ENCODE data around the gene PABPN1.
A peak's percentile ranks its signal among the peaks of the same experiment; 100 is the strongest.
"Not testable (repeated sequence)": the region's sequence is repeated elsewhere in the genome, so short reads cannot be mapped to it uniquely, and the experiment has no call there.

Gene PABPN1

DNA sequence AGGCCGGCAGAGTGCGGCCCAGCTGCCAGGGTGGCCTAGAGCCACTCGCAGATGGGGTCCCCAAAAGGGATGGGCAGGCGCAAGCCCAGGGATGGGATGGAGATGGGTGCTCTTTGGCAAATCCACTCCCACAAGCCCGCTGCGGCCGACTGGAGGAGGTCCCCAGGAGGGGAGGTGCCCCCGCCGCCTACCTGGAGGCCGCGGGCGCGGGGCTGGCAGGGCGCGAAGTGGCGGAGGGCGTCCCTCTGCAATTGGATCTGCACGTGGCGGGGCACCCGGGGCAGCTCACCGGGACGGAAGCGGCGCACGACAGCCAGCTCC, 19.3 kb upstream of the PABPN1 start:
- no peak for DNase-seq

GRCh38 chr14:23302290-23303225, 18.7 kb upstream of the PABPN1 start, which contains the start of gene PPP1R3E:
Gene PPP1R3E, minus strand, starts transcription at chr14:23302859. Its CDS starts 283 bp downstream, at chr14:23302576.
- DNase-seq, result peak; percentile 40

GRCh38 chr14:23306412-23307145, 14.7 kb upstream of the PABPN1 start, which contains the start of gene BCL2L2:
Gene BCL2L2, plus strand, starts transcription at chr14:23306833. Its CDS starts 935 bp downstream, at chr14:23307768.
- peak; percentile 35 for DNase-seq

GRCh38 chr14:23307146-23307530, 14.1 kb upstream of the PABPN1 start:
- no peak for DNase-seq

DNA sequence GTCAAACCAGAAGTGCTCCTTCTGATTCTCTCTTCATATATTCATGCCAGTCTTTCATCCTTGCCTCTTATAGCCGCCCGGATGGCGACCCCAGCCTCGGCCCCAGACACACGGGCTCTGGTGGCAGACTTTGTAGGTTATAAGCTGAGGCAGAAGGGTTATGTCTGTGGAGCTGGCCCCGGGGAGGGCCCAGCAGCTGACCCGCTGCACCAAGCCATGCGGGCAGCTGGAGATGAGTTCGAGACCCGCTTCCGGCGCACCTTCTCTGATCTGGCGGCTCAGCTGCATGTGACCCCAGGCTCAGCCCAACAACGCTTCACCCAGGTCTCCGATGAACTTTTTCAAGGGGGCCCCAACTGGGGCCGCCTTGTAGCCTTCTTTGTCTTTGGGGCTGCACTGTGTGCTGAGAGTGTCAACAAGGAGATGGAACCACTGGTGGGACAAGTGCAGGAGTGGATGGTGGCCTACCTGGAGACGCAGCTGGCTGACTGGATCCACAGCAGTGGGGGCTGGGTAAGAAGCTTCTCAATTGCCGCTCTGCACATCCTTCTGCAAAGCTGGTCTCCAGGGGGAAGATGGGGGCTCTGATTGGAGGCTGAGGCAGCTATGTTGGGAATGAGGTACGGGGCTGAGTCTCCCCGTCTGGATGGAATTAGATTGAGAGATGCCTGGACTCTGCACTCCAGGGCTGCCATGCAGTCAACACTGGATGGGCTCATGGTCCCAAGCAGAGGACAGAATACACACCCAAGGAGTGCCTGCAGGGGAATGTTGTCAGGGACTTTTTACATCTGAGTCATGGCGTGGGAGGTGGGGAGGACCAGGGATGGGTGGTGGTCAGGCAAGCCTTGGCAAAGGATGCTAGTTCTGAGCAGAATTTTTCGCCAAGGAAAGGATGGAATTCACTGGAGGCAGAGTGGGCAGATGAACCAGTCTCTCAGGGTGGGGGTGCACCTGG, 13.3 kb upstream of the PABPN1 start:
- DNase-seq, result no peak

DNA sequence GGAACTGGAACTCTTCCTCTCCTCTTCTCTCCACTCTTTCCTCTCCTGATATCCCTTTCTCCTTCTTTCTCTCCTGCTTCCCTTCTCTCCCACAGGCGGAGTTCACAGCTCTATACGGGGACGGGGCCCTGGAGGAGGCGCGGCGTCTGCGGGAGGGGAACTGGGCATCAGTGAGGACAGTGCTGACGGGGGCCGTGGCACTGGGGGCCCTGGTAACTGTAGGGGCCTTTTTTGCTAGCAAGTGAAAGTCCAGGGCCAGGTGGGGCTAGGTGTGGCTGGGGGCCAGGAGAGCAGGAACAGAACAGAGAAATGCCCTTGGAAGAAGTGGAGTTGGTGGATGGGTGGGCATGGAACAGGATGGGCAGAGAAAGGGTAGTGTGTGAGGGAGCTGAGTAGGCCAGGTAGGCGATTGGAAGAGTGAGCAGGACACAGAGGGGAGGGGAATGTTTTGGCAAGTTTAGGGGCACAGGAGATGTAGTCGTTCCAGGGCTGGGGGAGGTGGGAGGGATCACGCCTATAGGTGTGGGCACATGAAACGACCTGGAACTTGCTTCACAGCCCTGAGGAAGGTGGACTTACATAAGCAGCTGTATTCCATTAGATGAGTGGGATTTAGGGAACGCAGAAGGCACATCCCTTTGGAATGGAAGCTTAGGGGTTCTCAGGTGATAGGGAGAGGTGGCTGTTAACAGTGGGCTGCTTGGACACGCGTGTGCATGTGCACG, 12.4 kb upstream of the PABPN1 start:
- no peak for DNase-seq

- no peak for DNase-seq
Measured at GRCh38 chr14:23310546-23310945, 10.7 kb upstream of the PABPN1 start.

DNA sequence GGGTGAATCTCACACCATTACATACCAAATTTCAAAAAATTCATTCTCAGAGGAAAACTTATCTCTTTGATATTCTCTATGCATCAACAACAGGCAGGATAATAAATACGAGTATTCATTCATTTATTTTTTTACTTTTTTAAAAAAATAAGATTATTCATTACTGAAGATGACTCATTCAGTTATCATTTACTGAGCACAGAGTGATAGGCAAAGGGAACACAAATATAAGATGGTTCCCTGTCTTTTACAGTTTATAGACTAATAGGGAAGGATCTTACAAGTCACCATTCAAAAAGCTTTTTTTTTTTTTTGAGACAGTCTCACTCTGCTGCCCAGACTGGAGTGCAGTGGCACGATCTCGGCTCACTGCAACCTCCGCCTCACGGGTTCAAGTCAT, 5.0 kb upstream of the PABPN1 start:
- DNase-seq, result no peak

DNA sequence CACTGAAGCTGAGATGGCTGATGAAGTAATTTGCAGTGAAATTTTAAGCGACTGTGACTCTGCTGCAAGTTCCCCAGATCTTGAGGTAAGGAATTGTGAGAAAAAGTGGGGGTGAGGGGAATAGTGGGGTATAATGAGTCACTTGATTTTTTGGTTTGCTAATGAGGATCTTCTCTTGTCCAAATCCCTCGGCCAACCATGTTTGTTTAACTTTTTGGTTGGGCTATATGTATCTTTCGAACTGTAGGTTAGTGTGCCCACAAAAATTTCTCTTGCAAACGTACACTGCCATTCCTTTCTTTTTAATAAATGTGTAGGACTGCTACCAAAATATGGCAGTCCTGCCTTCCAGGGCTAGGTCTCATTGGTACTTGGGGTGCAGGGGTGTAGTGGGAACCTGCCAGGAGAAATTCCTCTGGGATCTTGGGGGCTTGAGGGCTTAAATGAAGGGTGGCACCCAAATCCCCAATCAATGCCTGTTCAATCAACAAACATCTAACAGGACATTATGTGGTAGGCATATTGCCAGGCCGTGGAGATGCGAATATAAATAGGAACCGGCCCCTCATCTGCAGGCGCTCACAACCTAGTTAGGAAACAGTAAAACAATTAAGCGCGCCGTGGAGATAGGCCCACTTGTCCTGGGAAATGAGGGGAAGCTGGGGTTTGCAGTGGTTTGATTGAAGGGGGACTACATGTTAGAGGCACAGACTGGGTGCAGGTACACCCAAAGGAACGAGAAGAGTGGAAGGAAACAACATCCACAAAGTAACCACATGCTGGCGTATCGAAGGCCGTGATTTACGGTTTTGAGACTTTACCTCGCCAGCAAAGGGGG, 1.3 kb upstream of the PABPN1 start:
- no peak for DNase-seq

- no peak for DNase-seq
Measured at GRCh38 chr14:23321572-23322547, 603 bp downstream of the PABPN1 start.

DNA sequence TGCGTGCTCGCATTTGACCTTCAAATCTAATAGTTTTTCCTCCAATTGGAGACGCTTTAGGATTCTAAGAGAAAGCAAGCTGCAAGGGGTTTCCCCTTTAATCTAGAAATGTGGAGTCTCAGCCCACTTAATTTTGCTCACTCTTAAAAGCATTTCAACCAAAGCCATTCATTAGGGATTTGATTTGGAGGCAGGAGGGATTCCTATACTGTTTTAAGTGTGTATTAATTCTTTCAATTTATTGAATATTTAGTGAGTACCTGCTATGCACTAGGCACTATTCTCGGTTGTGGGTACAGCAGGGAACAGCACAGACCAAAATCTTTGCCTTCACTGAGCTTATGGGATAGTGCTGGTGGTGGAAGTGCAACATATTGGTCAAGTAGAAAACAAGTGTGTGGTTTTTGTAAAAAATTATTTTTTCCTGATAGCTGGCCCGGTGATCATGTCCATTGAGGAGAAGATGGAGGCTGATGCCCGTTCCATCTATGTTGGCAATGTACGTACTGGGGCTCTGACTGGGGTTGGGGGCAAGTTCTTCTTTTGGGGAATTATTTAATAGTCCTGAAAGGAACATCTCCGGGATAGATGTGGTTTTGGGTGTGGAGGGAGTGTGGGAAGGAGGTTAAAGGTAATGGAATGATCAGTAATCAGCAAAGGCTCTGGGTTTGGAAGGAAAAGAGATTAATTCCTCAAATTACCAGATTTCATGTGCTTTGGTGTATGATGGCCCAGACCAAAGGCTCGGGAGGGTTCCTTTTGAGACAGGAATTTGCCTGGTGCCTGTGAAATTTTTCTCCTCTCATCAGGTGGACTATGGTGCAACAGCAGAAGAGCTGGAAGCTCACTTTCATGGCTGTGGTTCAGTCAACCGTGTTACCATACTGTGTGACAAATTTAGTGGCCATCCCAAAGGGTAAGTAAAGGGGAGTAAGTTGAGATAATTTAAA, 1.6 kb downstream of the PABPN1 start:
- DNase-seq, result no peak

DNA sequence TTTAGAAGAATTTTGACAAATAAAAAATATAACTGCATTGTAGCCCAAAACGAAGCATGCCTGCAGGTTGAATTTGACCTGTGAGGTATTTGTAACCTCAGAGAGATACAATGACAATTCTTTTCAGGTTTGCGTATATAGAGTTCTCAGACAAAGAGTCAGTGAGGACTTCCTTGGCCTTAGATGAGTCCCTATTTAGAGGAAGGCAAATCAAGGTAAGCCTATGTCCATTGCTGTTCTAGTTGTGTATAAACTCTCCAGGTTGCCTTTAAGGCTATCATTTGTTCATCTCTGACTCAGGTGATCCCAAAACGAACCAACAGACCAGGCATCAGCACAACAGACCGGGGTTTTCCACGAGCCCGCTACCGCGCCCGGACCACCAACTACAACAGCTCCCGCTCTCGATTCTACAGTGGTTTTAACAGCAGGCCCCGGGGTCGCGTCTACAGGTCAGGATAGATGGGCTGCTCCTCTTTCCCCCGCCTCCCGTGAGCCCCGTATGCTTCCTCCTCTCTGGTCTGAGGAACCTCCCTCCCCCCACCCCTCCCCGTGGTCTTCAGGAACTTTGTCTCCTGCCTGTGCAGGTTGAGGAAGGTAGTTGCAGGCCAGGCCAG, 2.7 kb downstream of the PABPN1 start:
- no peak for DNase-seq

- no peak for DNase-seq
Measured at GRCh38 chr14:23324455-23324846, 3.2 kb downstream of the PABPN1 start.

- DNase-seq, result no peak
Measured at GRCh38 chr14:23324993-23325392, 3.7 kb downstream of the PABPN1 start.

DNA sequence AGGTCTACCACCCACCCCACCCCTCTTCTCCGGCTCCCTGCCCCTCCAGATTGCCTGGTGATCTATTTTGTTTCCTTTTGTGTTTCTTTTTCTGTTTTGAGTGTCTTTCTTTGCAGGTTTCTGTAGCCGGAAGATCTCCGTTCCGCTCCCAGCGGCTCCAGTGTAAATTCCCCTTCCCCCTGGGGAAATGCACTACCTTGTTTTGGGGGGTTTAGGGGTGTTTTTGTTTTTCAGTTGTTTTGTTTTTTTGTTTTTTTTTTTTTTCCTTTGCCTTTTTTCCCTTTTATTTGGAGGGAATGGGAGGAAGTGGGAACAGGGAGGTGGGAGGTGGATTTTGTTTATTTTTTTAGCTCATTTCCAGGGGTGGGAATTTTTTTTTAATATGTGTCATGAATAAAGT, 4.5 kb downstream of the PABPN1 start:
- not testable (repeated sequence) for DNase-seq

DNA sequence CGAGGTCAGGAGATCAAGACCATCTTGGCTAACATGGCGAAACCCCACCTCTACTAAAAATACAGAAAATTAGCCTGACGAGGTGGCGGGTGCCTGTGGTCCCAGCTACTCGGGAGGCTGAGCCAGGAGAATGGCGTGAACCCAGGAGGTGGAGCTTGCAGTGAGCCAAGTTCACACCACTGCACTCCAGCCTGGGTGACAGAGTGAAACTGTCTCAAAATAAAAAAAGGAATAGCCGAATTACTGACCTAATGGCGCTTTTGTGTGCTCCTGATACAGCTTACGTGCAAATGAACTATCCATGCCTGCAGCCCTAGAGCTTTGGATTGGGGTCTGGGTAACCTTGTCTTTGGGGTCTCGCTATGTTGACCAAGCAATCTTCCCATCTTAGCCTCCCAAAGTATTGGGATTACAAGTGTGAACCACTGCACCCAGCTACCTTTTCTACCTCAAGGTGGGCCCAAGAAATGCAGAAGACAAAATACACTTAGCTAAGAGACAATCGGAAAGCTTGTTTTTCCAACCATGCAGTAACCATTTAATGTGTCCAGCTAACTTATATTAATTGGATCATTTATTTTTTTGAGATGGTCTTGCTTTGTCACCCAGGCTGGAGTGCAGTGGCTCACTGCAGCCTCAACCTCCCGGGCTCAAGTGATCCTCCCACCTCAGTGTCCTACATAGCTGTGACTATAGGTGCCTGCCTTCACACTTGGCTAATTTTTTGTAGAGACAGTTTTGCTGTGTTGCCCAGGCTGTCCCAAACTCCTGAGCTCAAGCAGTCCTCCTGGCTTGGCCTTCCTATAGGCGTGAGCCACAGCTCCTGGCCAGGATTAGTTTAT, 5.5 kb downstream of the PABPN1 start:
- DNase-seq, result no peak
